Measurements from ENCODE around the gene CES4A.

- TF ChIP-seq CTCF (IDR thresholded peaks at IDR 0.05) (no peak), POLR2A (IDR thresholded peaks at IDR 0.05) (no peak)
Observed at GRCh38 chr16:66950971-66951790, 37.2 kb upstream of the CES4A start.

Measured in tibial nerve (tissue), 3 donors.